Effector memory CD4-positive, alpha-beta T cell (primary cell): Measurements from ENCODE around the gene ZDHHC14.
"Not testable (repeated sequence)": the region's sequence is repeated elsewhere in the genome, so short reads cannot be mapped to it uniquely, and the experiment has no call there.

Source experiments
- DNase-seq, 3 donors: peaks; one replicate each; pipeline ENCODE4 v3.0.0-alpha.2; 2020
- H3K27ac ChIP-seq: 2 replicates; pipeline ENCODE4 v1.7.0; 2013; ENCODE audit warnings: mild to moderate bottlenecking, low read length, moderate library complexity; ENCODE audit not compliant: insufficient read depth, poor library complexity, severe bottlenecking
- H3K27me3 ChIP-seq: replicated peaks from 2 replicates; pipeline ENCODE4 v1.7.0; 2013; ENCODE audit warnings: mild to moderate bottlenecking, low read length; ENCODE audit not compliant: insufficient read depth, control insufficient read depth, poor library complexity, severe bottlenecking
- H3K36me3 ChIP-seq: 2 replicates; pipeline ENCODE4 v1.7.0; 2013; ENCODE audit warnings: mild to moderate bottlenecking, low read length, moderate library complexity; ENCODE audit not compliant: control insufficient read depth, insufficient read depth
- H3K4me1 ChIP-seq: 2 replicates; pipeline ENCODE4 v1.7.0; 2013; ENCODE audit warnings: low read length, mild to moderate bottlenecking; ENCODE audit not compliant: control insufficient read depth, insufficient read depth, poor library complexity, severe bottlenecking
- H3K4me3 ChIP-seq: 2 replicates; pipeline ENCODE4 v1.7.0; 2013; ENCODE audit warnings: low read length, low read depth, mild to moderate bottlenecking; ENCODE audit not compliant: insufficient read depth, poor library complexity, severe bottlenecking
- H3K9me3 ChIP-seq: 2 replicates; pipeline ENCODE4 v1.7.0; 2013; ENCODE audit warnings: mild to moderate bottlenecking, low read length, moderate library complexity; ENCODE audit not compliant: control insufficient read depth

Gene ZDHHC14

GRCh38 chr6:157706351-157706750 lies 325.4 kb downstream of the ZDHHC14 start:
- not testable (repeated sequence) for H3K27ac ChIP-seq, DNase-seq

DNA sequence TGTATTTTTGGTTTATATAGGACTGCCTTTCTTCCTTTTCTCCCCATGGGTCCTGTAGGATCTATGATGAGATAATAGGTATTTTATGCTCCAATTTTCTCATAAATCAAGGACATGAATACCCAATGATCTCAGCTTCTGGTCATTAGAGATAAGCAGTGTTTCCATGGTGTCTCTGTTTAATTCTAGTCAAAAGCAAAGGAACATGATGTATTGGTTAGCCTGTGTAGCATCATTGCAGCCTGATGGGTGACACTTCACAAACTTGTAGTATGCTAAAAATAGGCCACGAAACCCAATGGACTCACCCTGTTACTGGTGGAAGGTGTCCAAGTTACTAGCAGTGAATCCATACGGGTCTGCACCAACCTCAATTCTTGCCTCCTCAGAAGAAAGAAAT lies 325.9 kb downstream of the ZDHHC14 start:
- Histone ChIP-seq H3K27me3 (no peaks in the 10 kb centered on the region), H3K4me1 (no peaks in the 10 kb centered on the region), H3K4me3 (no peak overlapping the region), H3K27ac (no peak overlapping the region), H3K9me3 (no peaks in the 10 kb centered on the region), H3K36me3 (no peaks in the 10 kb centered on the region)
- DNase-seq = no peak

More at GRCh38 chr6:157706351-157706750, 325.4 kb downstream of the ZDHHC14 start:
- not testable (repeated sequence) for H3K9me3 ChIP-seq, H3K4me1 ChIP-seq, H3K4me3 ChIP-seq, H3K36me3 ChIP-seq, H3K27me3 ChIP-seq

- no peaks in the 10 kb centered on the region for H3K36me3 ChIP-seq
- H3K4me1 ChIP-seq = no peaks in the 10 kb centered on the region
- H3K9me3 ChIP-seq = no peaks in the 10 kb centered on the region
- H3K27ac ChIP-seq = no peak overlapping the region
- no peak for DNase-seq
- H3K4me3 ChIP-seq = no peak overlapping the region
- no peaks in the 10 kb centered on the region for H3K27me3 ChIP-seq
Observed at GRCh38 chr6:157707576-157707975, 326.6 kb downstream of the ZDHHC14 start.

- Histone ChIP-seq H3K9me3 (no peaks in the 10 kb centered on the region), H3K36me3 (no peaks in the 10 kb centered on the region), H3K4me3 (no peak overlapping the region), H3K4me1 (no peaks in the 10 kb centered on the region), H3K27ac (no peak overlapping the region), H3K27me3 (no peaks in the 10 kb centered on the region)
- no peak for DNase-seq
Observed at GRCh38 chr6:157708239-157708638, 327.2 kb downstream of the ZDHHC14 start.

DNA sequence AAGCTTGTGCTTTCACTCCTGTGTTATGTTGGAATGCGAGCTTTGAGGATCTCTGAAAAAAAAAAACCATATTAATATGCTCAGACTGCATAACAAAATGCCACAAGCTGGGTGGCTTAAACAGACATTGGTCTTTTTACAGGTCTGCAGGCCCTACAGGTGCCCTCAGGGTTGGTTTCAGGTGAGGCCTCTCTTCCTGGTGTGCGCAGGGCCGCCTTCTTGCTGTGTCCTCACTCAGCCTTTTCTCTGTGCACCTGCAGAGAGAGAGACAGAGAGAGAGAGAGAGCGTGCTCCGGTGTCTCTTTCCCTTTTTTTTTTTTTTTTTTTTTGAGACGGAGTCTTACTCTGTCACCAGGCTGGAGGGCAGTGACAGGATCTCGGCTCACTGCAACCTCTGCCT lies 327.9 kb downstream of the ZDHHC14 start:
- H3K9me3 ChIP-seq = no peaks in the 10 kb centered on the region

DNA sequence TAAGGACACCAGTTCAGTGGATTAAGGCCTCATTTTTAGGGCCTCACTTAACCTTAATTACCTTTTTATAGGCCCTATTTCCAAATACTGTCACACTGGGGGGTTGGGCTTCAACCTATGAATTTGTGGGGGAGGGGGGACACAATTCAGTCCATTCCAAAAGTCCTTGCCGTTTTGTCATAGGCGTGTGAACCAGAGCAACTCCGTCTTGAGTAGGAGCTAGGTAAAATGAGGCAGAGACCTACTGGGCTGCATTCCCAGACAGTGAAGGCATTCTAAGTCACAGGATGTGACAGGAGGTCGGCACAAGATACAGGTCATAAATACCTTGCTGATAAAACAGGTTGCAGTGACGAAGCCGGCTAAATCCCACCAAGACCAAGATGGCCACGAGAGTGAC lies 328.6 kb downstream of the ZDHHC14 start:
- Histone ChIP-seq H3K36me3 (no peaks in the 10 kb centered on the region), H3K27ac (no peak overlapping the region), H3K9me3 (no peaks in the 10 kb centered on the region), H3K27me3 (peaks cover 3% of the 10 kb centered on the region), H3K4me1 (no peaks in the 10 kb centered on the region), H3K4me3 (no peak overlapping the region)
- no peak for DNase-seq

More for the DNA sequence above, 327.9 kb downstream of the ZDHHC14 start:
- Histone ChIP-seq H3K36me3 (no peaks in the 10 kb centered on the region), H3K27me3 (no peaks in the 10 kb centered on the region), H3K4me3 (no peak overlapping the region), H3K27ac (no peak overlapping the region), H3K4me1 (no peaks in the 10 kb centered on the region)
- DNase-seq = no peak

- no peaks in the 10 kb centered on the region for H3K4me1 ChIP-seq
- no peak overlapping the region for H3K27ac ChIP-seq
- no peak for DNase-seq
- H3K4me3 ChIP-seq = no peak overlapping the region
- peaks cover 3% of the 10 kb centered on the region for H3K27me3 ChIP-seq
- H3K36me3 ChIP-seq = no peaks in the 10 kb centered on the region
- H3K9me3 ChIP-seq = no peaks in the 10 kb centered on the region
Observed at GRCh38 chr6:157710604-157711003, 329.6 kb downstream of the ZDHHC14 start.

GRCh38 chr6:157711060-157711459 lies 330.1 kb downstream of the ZDHHC14 start:
- no peak for DNase-seq
- Histone ChIP-seq H3K36me3 (no peaks in the 10 kb centered on the region), H3K4me1 (no peaks in the 10 kb centered on the region), H3K4me3 (no peak overlapping the region), H3K27ac (no peak overlapping the region), H3K27me3 (peaks cover 3% of the 10 kb centered on the region), H3K9me3 (no peaks in the 10 kb centered on the region)

GRCh38 chr6:157712585-157713295 lies 331.8 kb downstream of the ZDHHC14 start:
- peaks cover 3% of the 10 kb centered on the region for H3K27me3 ChIP-seq
- H3K4me3 ChIP-seq = no peak overlapping the region
- no peaks in the 10 kb centered on the region for H3K36me3 ChIP-seq
- H3K9me3 ChIP-seq = no peaks in the 10 kb centered on the region
- no peaks in the 10 kb centered on the region for H3K4me1 ChIP-seq
- no peak for DNase-seq
- no peak overlapping the region for H3K27ac ChIP-seq

DNA sequence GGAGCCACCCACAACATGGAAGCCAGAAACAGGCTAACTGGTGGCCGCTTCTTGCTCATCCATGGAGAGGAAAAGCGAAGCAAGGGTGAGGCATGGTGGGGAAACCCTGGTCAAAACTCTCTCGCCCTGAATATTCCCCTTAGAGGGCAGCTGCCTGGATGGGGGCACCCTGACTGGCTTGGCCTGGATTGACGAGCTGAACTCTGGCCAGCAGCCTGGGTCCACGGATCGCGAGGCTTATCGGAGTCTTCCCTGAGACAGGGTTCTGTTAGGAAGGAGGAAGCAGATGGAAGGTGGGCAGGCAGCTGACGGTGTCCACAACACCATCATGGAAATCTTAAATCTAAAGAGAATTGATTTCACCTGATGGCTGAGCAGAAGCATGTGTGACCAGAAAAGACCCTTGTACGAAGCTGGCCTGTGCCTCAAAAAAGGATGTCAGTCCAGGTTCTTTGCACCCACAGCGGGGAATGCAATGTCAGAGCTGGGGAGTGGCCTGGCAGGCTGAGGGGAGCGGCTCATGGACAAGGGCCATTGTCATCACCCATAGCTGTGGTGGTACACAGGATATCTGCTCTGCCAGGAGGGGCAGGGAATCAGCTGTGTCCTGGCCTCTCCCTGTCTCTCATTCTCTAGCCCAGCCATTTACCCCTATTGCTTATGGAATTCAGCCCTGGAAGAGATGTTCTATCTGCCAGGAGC lies 332.6 kb downstream of the ZDHHC14 start:
- Histone ChIP-seq H3K27ac (no peak overlapping the region), H3K9me3 (no peaks in the 10 kb centered on the region), H3K4me1 (no peaks in the 10 kb centered on the region), H3K4me3 (no peak overlapping the region), H3K36me3 (no peaks in the 10 kb centered on the region), H3K27me3 (peaks cover 3% of the 10 kb centered on the region)
- no peak for DNase-seq
